ENCODE results near the gene RANBP17. TPM values are rescaled to one million over a fixed set of nuclear protein-coding genes. Genes with fewer than 3 reads are reported as not detected.

RANBP17 gene
- total RNA-seq, 1 experiment from 2014 or later, result not detected

DNA sequence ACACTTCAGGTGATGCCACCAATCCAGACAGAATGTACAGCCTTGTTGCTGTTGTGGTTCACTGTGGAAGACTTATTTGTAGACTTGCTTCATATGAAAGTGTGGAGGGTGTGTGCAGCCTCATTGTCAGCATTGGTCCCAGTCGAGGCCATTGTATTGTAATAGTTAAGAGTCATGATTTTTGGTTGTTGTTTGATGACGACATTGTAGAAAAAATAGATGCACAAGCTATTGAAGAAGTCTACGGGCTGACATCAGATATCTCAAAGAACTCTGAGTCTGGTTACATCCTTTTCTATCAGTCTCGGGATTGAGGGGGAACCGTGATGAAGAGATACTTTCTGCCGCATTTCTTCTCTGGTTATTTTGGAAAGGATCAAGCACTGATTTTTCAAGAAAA, 390.9 kb downstream of the RANBP17 start:
- no peak overlapping the region for H3K4me3 ChIP-seq (ENCODE audit: low read depth, low read length, poor library complexity, severe bottlenecking)
- no peak overlapping the region for H3K27ac ChIP-seq (ENCODE audit: low read depth, low read length, poor library complexity, severe bottlenecking)
- H3K9me3 ChIP-seq (ENCODE audit: low read depth, low read length, poor library complexity, severe bottlenecking), result no peaks in the 10 kb centered on the region
- POLR2A ChIA-PET (ENCODE audit: low non-redundant PET), result no interaction called here
- no peak for TF ChIP-seq EZH2 (IDR thresholded peaks at IDR 0.05; ENCODE audit: borderline replicate concordance, low read depth, low read length, poor library complexity, severe bottlenecking)
- TF ChIP-seq, protein P1, sequence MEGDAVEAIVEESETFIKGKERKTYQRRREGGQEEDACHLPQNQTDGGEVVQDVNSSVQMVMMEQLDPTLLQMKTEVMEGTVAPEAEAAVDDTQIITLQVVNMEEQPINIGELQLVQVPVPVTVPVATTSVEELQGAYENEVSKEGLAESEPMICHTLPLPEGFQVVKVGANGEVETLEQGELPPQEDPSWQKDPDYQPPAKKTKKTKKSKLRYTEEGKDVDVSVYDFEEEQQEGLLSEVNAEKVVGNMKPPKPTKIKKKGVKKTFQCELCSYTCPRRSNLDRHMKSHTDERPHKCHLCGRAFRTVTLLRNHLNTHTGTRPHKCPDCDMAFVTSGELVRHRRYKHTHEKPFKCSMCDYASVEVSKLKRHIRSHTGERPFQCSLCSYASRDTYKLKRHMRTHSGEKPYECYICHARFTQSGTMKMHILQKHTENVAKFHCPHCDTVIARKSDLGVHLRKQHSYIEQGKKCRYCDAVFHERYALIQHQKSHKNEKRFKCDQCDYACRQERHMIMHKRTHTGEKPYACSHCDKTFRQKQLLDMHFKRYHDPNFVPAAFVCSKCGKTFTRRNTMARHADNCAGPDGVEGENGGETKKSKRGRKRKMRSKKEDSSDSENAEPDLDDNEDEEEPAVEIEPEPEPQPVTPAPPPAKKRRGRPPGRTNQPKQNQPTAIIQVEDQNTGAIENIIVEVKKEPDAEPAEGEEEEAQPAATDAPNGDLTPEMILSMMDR (conservative IDR thresholded peaks at IDR 0.05; ENCODE audit: low read depth, low read length), result no peak
- no peak for DNase-seq (ENCODE audit: low spot score)
- peaks cover 5% of the 10 kb centered on the region for H3K27me3 ChIP-seq (replicated peaks; ENCODE audit: insufficient read depth, low read depth, low read length, poor library complexity)
- H3K36me3 ChIP-seq (ENCODE audit: insufficient read depth, low read length, poor library complexity, severe bottlenecking), result no peaks in the 10 kb centered on the region
- intact Hi-C loops (cut with micrococcal nuclease; ENCODE audit: unreplicated experiment), result no loop called here
- CTCF ChIA-PET, result no interaction called here
- no TSS peak for BruUV-seq (replicated peaks)
- no peaks in the 10 kb centered on the region for H3K4me1 ChIP-seq (ENCODE audit: insufficient read depth, low read length, poor library complexity, severe bottlenecking)

DNA sequence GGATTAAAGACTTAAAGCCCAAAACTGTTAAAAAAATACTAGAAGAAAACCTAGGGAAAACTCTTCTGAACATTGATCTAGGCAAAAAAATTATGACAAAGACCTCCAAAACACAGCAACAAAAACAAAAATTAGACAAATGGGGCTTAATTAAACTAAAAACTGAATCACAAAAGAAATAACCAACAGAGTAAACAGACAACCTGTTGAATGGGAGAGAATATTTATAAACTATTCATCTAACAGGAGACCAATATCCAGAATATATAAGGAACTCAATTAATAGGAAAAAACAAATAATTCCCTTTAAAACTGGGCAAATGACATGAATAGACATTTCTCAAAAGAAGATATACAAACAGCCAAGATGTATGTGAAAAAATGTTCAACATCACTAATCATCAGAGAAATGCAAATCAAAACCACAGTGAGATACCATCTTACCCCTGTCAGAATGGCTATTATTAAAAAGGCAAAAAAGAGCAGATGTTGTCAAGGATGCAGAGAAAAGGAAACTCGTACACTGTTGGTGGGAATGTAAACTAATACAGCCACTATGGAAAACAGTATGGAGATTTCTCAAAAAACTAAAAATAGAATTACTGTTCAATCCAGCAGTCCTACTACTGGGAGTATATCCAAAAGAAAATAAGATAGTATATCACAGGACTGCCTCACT, 397.1 kb downstream of the RANBP17 start:
- no peak overlapping the region for H3K27ac ChIP-seq (ENCODE audit: low read depth, low read length, poor library complexity, severe bottlenecking)
- no TSS peak for BruUV-seq (replicated peaks)
- no peaks in the 10 kb centered on the region for H3K36me3 ChIP-seq (ENCODE audit: insufficient read depth, low read length, poor library complexity, severe bottlenecking)
- CTCF ChIA-PET, result no interaction called here
- intact Hi-C loops (cut with micrococcal nuclease; ENCODE audit: unreplicated experiment), result no loop called here
- no peaks in the 10 kb centered on the region for H3K4me1 ChIP-seq (ENCODE audit: insufficient read depth, low read length, poor library complexity, severe bottlenecking)
- H3K9me3 ChIP-seq (ENCODE audit: low read depth, low read length, poor library complexity, severe bottlenecking), result no peaks in the 10 kb centered on the region
- no peak overlapping the region for H3K4me3 ChIP-seq (ENCODE audit: low read depth, low read length, poor library complexity, severe bottlenecking)
- no peak for TF ChIP-seq EZH2 (IDR thresholded peaks at IDR 0.05; ENCODE audit: borderline replicate concordance, low read depth, low read length, poor library complexity, severe bottlenecking)
- TF ChIP-seq, protein P1 (conservative IDR thresholded peaks at IDR 0.05; ENCODE audit: low read depth, low read length), result no peak
- DNase-seq (ENCODE audit: low spot score), result no peak
- POLR2A ChIA-PET (ENCODE audit: low non-redundant PET), result no interaction called here
- H3K27me3 ChIP-seq (replicated peaks; ENCODE audit: insufficient read depth, low read depth, low read length, poor library complexity), result peaks cover 8% of the 10 kb centered on the region

DNA sequence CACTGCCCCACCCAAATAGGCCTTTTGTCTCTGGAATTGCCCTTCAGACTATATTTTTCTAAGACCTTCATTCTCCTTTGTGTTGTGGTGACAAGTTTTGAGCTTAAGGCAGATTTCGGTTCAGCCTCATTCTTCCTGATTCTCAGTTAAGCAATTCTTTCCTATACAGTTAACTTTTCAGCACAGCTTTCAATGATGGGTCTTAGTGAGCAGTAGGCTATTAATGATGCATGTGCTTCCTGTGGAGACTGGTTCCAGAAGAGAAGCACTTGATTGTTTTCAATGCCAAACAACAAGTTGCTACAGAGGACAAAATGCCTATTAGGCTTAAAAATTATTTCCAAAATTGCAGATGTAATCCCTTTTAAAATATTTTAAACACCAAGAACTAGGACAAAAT, 399.5 kb downstream of the RANBP17 start:
- no peaks in the 10 kb centered on the region for H3K36me3 ChIP-seq (ENCODE audit: insufficient read depth, low read length, poor library complexity, severe bottlenecking)
- CTCF ChIA-PET, result no interaction called here
- H3K9me3 ChIP-seq (ENCODE audit: low read depth, low read length, poor library complexity, severe bottlenecking), result no peaks in the 10 kb centered on the region
- POLR2A ChIA-PET (ENCODE audit: low non-redundant PET), result no interaction called here
- TF ChIP-seq EZH2 (IDR thresholded peaks at IDR 0.05; ENCODE audit: borderline replicate concordance, low read depth, low read length, poor library complexity, severe bottlenecking), result no peak
- TF ChIP-seq, protein P1 (conservative IDR thresholded peaks at IDR 0.05; ENCODE audit: low read depth, low read length), result no peak
- no peak overlapping the region for H3K4me3 ChIP-seq (ENCODE audit: low read depth, low read length, poor library complexity, severe bottlenecking)
- H3K4me1 ChIP-seq (ENCODE audit: insufficient read depth, low read length, poor library complexity, severe bottlenecking), result no peaks in the 10 kb centered on the region
- H3K27me3 ChIP-seq (replicated peaks; ENCODE audit: insufficient read depth, low read depth, low read length, poor library complexity), result peaks cover 7% of the 10 kb centered on the region
- DNase-seq (ENCODE audit: low spot score), result no peak
- BruUV-seq (replicated peaks), result no TSS peak
- H3K27ac ChIP-seq (ENCODE audit: low read depth, low read length, poor library complexity, severe bottlenecking), result no peak overlapping the region
- intact Hi-C loops (cut with micrococcal nuclease; ENCODE audit: unreplicated experiment), result no loop called here

All from A673 (cell line).